ENCODE measurements around the gene RFPL3. TPM values are rescaled to one million over a fixed set of nuclear protein-coding genes. Genes with fewer than 3 reads are reported as not detected.

RFPL3 gene
- polyA plus RNA-seq, 3 donors: not detected

DNA sequence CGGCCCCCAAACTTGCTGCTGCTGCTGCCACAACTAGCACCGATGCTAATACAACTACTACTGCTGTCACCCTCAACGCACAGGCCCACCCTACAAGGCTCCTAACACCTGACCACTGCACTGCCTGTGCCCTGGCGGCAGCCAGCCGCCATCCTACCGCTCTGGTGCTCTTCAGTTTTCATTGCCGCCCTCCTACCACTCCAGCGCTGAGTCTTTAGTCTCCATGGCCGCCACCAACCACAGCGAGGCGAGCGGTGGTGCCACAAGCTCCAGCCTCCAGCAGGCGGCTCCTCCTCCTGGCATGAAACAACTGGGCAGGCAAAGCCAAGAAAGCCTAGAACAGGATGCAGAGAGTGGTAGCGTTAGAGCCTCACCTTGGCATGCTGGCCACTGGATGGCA is 5.0 kb upstream of the RFPL3 start:
- peaks cover 2 to 7% (median 5%) of the 10 kb centered on the region in 3 donors for H3K27me3 Mint-ChIP-seq (ENCODE audit: low read depth in 3 of 3)
- H4K20me1 ChIP-seq (ENCODE audit: insufficient read depth, low read length): no peaks in the 10 kb centered on the region
- H3K9ac ChIP-seq (ENCODE audit: insufficient read depth, low read length, poor library complexity, severe bottlenecking): no peak overlapping the region
- peaks cover 4 to 18% (median 11%) of the 10 kb centered on the region in 7 donors for H3K9me3 Mint-ChIP-seq
- no peak overlapping the region for H3K4me2 ChIP-seq (replicated peaks; ENCODE audit: extremely low read depth, low read length, poor library complexity, severe bottlenecking)
- no peak overlapping the region for H3K27ac ChIP-seq (ENCODE audit: low read depth in 1 of 2, low read length in 2 of 2)
- no peaks in the 10 kb centered on the region for H3K4me1 ChIP-seq (ENCODE audit: control insufficient read depth in 1 of 2, insufficient read depth in 2 of 2, low read length in 2 of 2)
- WGBS (ENCODE audit: insufficient coverage): 99% methylated on average over 14 of the region's 14 CpGs
- no peaks in the 10 kb centered on the region for H3K27me3 ChIP-seq (ENCODE audit: control insufficient read depth in 2 of 2, insufficient read depth in 2 of 2, low read length in 2 of 2)
- no peaks in the 10 kb centered on the region for H3K36me3 Mint-ChIP-seq
- no peak overlapping the region for H2AFZ ChIP-seq (ENCODE audit: insufficient read depth, low read depth, low read length, poor library complexity, severe bottlenecking)
- H3K4me1 Mint-ChIP-seq: no peaks in the 10 kb centered on the region
- H3K4me3 Mint-ChIP-seq: no peak overlapping the region
- H3K79me2 ChIP-seq (ENCODE audit: insufficient read depth, low read length): no peaks in the 10 kb centered on the region
- no peak overlapping the region for H3K4me3 ChIP-seq (replicated peaks in 1 of 3; ENCODE audit: low read depth in 2 of 3, low read length in 3 of 3)
- H3K27ac Mint-ChIP-seq: no peak overlapping the region
- no peaks in the 10 kb centered on the region for H3K36me3 ChIP-seq (replicated peaks in 1 of 2; ENCODE audit: control insufficient read depth in 1 of 2, insufficient read depth in 2 of 2, low read length in 2 of 2)
- TF ChIP-seq, protein P1, sequence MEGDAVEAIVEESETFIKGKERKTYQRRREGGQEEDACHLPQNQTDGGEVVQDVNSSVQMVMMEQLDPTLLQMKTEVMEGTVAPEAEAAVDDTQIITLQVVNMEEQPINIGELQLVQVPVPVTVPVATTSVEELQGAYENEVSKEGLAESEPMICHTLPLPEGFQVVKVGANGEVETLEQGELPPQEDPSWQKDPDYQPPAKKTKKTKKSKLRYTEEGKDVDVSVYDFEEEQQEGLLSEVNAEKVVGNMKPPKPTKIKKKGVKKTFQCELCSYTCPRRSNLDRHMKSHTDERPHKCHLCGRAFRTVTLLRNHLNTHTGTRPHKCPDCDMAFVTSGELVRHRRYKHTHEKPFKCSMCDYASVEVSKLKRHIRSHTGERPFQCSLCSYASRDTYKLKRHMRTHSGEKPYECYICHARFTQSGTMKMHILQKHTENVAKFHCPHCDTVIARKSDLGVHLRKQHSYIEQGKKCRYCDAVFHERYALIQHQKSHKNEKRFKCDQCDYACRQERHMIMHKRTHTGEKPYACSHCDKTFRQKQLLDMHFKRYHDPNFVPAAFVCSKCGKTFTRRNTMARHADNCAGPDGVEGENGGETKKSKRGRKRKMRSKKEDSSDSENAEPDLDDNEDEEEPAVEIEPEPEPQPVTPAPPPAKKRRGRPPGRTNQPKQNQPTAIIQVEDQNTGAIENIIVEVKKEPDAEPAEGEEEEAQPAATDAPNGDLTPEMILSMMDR (IDR thresholded peaks at IDR 0.05): no peak
- peaks cover 0 to 15% of the 10 kb centered on the region in 2 donors for H3K9me3 ChIP-seq (replicated peaks in 1 of 2; ENCODE audit: control insufficient read depth in 1 of 2, insufficient read depth in 1 of 2, low read length in 2 of 2)
- intact Hi-C loops (cut with micrococcal nuclease): no loop called here
- no peak for DNase-seq

DNA sequence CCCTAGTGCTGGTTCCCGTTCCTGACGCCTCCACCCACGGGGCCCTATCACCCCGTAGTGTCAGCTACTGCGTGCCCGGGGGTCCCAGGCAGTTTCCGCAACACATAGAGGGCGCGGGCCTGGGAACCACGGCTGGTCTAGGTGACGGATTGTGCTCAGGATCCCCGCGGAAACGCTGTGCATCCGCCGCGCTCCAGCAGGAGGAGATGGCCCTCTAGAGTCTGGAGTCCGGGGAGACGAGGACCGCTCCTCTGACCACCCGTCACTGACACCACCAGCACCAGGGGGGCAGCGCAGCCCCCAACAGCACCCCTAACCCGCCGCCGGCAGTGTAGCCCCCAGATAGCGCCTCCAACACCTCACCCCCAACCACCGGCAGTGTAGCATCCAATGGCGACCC is 4.4 kb upstream of the RFPL3 start:
- H4K20me1 ChIP-seq (ENCODE audit: insufficient read depth, low read length): no peaks in the 10 kb centered on the region
- no peaks in the 10 kb centered on the region for H3K79me2 ChIP-seq (ENCODE audit: insufficient read depth, low read length)
- H3K4me3 ChIP-seq (replicated peaks in 1 of 3; ENCODE audit: low read depth in 2 of 3, low read length in 3 of 3): no peak overlapping the region
- H3K4me3 Mint-ChIP-seq: no peak overlapping the region
- no peak overlapping the region for H2AFZ ChIP-seq (ENCODE audit: insufficient read depth, low read depth, low read length, poor library complexity, severe bottlenecking)
- TF ChIP-seq, protein P1 (IDR thresholded peaks at IDR 0.05): no peak
- peaks cover 4 to 18% (median 11%) of the 10 kb centered on the region in 7 donors for H3K9me3 Mint-ChIP-seq
- no peaks in the 10 kb centered on the region for H3K27me3 ChIP-seq (ENCODE audit: control insufficient read depth in 2 of 2, insufficient read depth in 2 of 2, low read length in 2 of 2)
- H3K27ac Mint-ChIP-seq: no peak overlapping the region
- WGBS (ENCODE audit: insufficient coverage): 97% methylated on average over 24 of the region's 28 CpGs
- no peaks in the 10 kb centered on the region for H3K4me1 ChIP-seq (ENCODE audit: control insufficient read depth in 1 of 2, insufficient read depth in 2 of 2, low read length in 2 of 2)
- intact Hi-C loops (cut with micrococcal nuclease): no loop called here
- peaks cover 0 to 15% of the 10 kb centered on the region in 2 donors for H3K9me3 ChIP-seq (replicated peaks in 1 of 2; ENCODE audit: control insufficient read depth in 1 of 2, insufficient read depth in 1 of 2, low read length in 2 of 2)
- no peak overlapping the region for H3K27ac ChIP-seq (ENCODE audit: low read depth in 1 of 2, low read length in 2 of 2)
- H3K27me3 Mint-ChIP-seq (ENCODE audit: low read depth in 3 of 3): peaks cover 2 to 7% (median 5%) of the 10 kb centered on the region in 3 donors
- H3K4me2 ChIP-seq (replicated peaks; ENCODE audit: extremely low read depth, low read length, poor library complexity, severe bottlenecking): no peak overlapping the region
- DNase-seq: no peak
- H3K36me3 Mint-ChIP-seq: no peaks in the 10 kb centered on the region
- no peaks in the 10 kb centered on the region for H3K36me3 ChIP-seq (replicated peaks in 1 of 2; ENCODE audit: control insufficient read depth in 1 of 2, insufficient read depth in 2 of 2, low read length in 2 of 2)
- H3K9ac ChIP-seq (ENCODE audit: insufficient read depth, low read length, poor library complexity, severe bottlenecking): no peak overlapping the region
- H3K4me1 Mint-ChIP-seq: no peaks in the 10 kb centered on the region
